ENCODE data around the gene ENTPD5.
"Not testable (repeated sequence)": the region's sequence is repeated elsewhere in the genome, so short reads cannot be mapped to it uniquely, and the experiment has no call there.

The ENTPD5 gene

DNA sequence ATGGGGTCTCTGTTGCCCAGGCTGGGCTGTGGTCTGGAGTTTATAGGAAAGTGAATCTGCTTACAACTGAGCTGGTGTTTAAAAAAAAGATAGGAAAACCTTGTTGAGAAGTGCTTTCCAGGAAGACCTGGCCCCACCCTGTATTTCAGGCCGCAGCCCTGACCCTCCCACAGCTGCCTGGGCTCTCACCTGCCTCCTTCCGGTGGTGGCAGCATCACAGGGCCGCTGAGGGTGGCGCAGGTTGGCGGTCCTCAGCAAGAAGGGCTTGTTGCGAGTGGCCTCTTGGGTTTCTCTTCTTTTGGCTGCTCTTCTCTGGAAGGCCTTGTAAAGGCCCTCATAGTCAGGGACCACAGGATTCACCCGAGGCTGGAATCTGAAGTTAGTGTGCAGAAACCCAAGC lies 76.9 kb downstream of the ENTPD5 start:
- DNase-seq: no peak

- no peak for DNase-seq
Measured at GRCh38 chr14:73937012-73937411, 82.1 kb downstream of the ENTPD5 start.

- DNase-seq: no peak
Measured at GRCh38 chr14:73936548-73936947, 82.5 kb downstream of the ENTPD5 start.

DNA sequence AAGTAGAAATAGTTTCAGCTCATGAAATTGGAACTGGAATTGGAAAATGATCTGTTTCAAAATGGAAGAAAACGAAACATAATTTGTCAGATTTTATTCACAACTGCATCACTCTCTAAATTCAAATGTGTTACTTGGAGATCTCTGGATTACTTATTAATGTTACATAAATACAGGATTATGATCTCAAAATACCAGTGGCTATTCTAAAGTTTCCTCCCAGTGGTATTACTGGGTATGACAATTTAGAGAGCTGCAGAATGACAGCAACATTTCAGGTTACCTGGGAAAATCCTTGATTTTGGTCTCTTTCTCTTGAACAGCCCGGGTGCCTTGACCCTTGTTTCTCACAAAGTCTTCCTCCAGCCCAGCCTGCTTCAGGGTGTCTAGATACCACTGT lies 83.4 kb downstream of the ENTPD5 start:
- DNase-seq: no peak

- DNase-seq: no peak
Measured at GRCh38 chr14:73924337-73924736, 94.8 kb downstream of the ENTPD5 start.

DNA sequence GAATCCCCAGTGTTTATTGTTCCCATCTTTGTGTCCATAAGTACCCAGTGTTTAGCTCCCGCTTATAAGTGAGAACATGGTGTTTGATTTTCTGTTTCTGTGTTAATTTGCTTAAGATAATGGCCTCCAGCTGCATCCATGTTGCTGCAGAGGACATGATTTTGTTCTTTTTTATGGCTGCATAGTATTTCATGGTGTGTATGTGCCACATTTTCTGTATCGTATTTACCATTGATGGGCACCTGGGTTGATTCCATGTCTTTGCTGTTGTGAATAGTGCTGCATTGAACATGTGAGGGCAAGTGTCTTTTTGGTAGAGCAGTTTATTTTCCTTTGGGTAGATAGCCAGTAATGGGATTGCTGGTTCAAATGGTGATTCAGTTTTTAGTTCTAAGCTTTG lies 99.6 kb downstream of the ENTPD5 start:
- DNase-seq: not testable (repeated sequence)

- DNase-seq: no peak
Measured at GRCh38 chr14:73916324-73916723, 102.8 kb downstream of the ENTPD5 start.

DNA sequence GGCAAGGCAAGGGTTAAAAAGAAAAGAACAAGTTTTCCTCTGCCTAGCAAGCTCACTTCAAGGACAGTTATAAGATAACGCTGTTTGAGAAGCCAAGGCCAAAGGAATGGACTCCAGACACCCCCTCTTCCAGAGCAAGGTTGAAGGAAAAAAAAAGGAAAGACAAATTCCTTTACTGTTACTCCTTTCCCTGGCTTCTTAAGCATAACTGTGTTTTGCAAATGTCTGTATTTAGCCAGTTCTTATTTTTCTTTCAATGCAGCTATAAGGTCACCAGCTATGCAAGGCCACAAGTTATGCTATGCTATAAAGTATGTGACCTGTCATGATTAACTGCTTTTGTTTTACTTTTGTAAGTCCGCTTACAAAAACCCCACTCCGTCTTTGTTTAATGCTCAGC lies 105.8 kb downstream of the ENTPD5 start:
- no peak for DNase-seq

DNA sequence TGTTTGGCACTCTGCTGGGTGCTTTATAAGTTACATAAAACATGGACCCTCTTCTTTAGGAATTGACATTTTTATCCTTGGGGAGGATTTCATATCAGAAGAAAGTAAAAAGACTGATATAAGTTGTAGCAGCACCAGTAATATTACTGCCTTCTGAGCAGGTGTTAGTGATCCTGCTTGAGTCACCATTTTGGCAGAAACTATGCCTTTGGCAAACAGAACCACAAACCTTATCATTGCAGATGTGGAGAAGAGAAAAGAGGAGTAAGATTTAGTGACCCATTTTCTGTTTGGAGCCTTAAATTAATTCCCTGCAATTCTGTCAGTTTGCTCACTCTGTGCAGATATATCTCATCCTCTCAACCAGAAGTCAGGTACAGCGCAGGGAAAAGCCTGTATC lies 109.4 kb downstream of the ENTPD5 start:
- DNase-seq: no peak
